ENCODE measurements around the gene CALD1.

Gene CALD1

GRCh38 chr7:134804351-134804750 lies 24.9 kb downstream of the CALD1 start:
- H4K20me1 ChIP-seq (ENCODE audit: control insufficient read depth, insufficient read depth, low read depth, low read length) = no peaks in the 10 kb centered on the region
- no peak overlapping the region for H3K4me2 ChIP-seq (ENCODE audit: low read length)
- H3K79me2 ChIP-seq (ENCODE audit: control insufficient read depth, low read length) = no peaks in the 10 kb centered on the region
- no peaks in the 10 kb centered on the region for H3F3A ChIP-seq (ENCODE audit: control insufficient read depth, insufficient read depth)
- peaks cover 9% of the 10 kb centered on the region for H3K4me1 ChIP-seq (ENCODE audit: control insufficient read depth, low read length)
- no peak overlapping the region for H3K4me3 ChIP-seq (ENCODE audit: low read length)
- no peak overlapping the region for H3K27ac ChIP-seq (ENCODE audit: low read depth, low read length)
- no peaks in the 10 kb centered on the region for H3K27me3 ChIP-seq (ENCODE audit: control insufficient read depth, low read length)
- no peaks in the 10 kb centered on the region for H3K9me2 ChIP-seq (replicated peaks; ENCODE audit: control insufficient read depth, low read length)
- no peaks in the 10 kb centered on the region for H3K36me3 ChIP-seq (ENCODE audit: control insufficient read depth, low read length)
- TF ChIP-seq EZH2phosphoT487 (IDR thresholded peaks at IDR 0.05; ENCODE audit: borderline replicate concordance, low read length) (no peak), CTCF (IDR thresholded peaks at IDR 0.05; ENCODE audit: low read depth, low read length, poor library complexity, severe bottlenecking) (no peak)
- H3K9me3 ChIP-seq (ENCODE audit: control insufficient read depth, insufficient read depth, low read length) = no peaks in the 10 kb centered on the region; the same call in 1 of the 2 replicates

- Histone ChIP-seq H3K4me2 (ENCODE audit: low read length) (no peak overlapping the region), H3K4me3 (ENCODE audit: low read length) (no peak overlapping the region), H4K20me1 (ENCODE audit: control insufficient read depth, insufficient read depth, low read depth, low read length) (no peaks in the 10 kb centered on the region), H3K4me1 (ENCODE audit: control insufficient read depth, low read length) (peaks cover 4% of the 10 kb centered on the region), H3K79me2 (ENCODE audit: control insufficient read depth, low read length) (no peaks in the 10 kb centered on the region), H3F3A (ENCODE audit: control insufficient read depth, insufficient read depth) (no peaks in the 10 kb centered on the region), H3K27me3 (ENCODE audit: control insufficient read depth, low read length) (no peaks in the 10 kb centered on the region), H3K9me3 (ENCODE audit: control insufficient read depth, insufficient read depth, low read length) (no peaks in the 10 kb centered on the region; the same call in 1 of the 2 replicates), H3K27ac (ENCODE audit: low read depth, low read length) (no peak overlapping the region), H3K36me3 (ENCODE audit: control insufficient read depth, low read length) (no peaks in the 10 kb centered on the region), H3K9me2 (replicated peaks; ENCODE audit: control insufficient read depth, low read length) (no peaks in the 10 kb centered on the region)
- no peak for TF ChIP-seq EZH2phosphoT487 (IDR thresholded peaks at IDR 0.05; ENCODE audit: borderline replicate concordance, low read length)
- no peak for TF ChIP-seq CTCF (IDR thresholded peaks at IDR 0.05; ENCODE audit: low read depth, low read length, poor library complexity, severe bottlenecking)
These were observed 25.4 kb downstream of the CALD1 start for GRCh38 chr7:134804854-134805253.

- Histone ChIP-seq H3K4me1 (ENCODE audit: control insufficient read depth, low read length) (no peaks in the 10 kb centered on the region), H3K9me2 (replicated peaks; ENCODE audit: control insufficient read depth, low read length) (no peaks in the 10 kb centered on the region; the same call in 1 of the 2 replicates), H3K27ac (ENCODE audit: low read depth, low read length) (no peak overlapping the region), H3K27me3 (ENCODE audit: control insufficient read depth, low read length) (no peaks in the 10 kb centered on the region), H3F3A (ENCODE audit: control insufficient read depth, insufficient read depth) (no peaks in the 10 kb centered on the region), H3K36me3 (ENCODE audit: control insufficient read depth, low read length) (no peaks in the 10 kb centered on the region), H3K79me2 (ENCODE audit: control insufficient read depth, low read length) (no peaks in the 10 kb centered on the region), H3K9me3 (ENCODE audit: control insufficient read depth, insufficient read depth, low read length) (peaks cover 3% of the 10 kb centered on the region; the same call in 1 of the 2 replicates), H3K4me3 (ENCODE audit: low read length) (no peak overlapping the region), H3K4me2 (ENCODE audit: low read length) (no peak overlapping the region), H4K20me1 (ENCODE audit: control insufficient read depth, insufficient read depth, low read depth, low read length) (no peaks in the 10 kb centered on the region)
- TF ChIP-seq EZH2phosphoT487 (IDR thresholded peaks at IDR 0.05; ENCODE audit: borderline replicate concordance, low read length) (no peak), CTCF (IDR thresholded peaks at IDR 0.05; ENCODE audit: low read depth, low read length, poor library complexity, severe bottlenecking) (no peak)
These were observed 26.8 kb downstream of the CALD1 start for GRCh38 chr7:134806197-134806596.
